Spleen (tissue), 7 donors: ENCODE results near the gene MT1H.
"Not testable (repeated sequence)": the region's sequence is repeated elsewhere in the genome, so short reads cannot be mapped to it uniquely, and the experiment has no call there.

Experiments
- CTCF ChIP-seq, 11 experiments: fragments of 200-600 bp in 7 of 11; fragments of 450-650 bp in 4 of 11; sonication (generic) in 4 of 11; IDR thresholded peaks in 8 of 11; conservative IDR thresholded peaks in 3 of 11; 1 replicate in 7 of 11; 2 replicates in 4 of 11; pipeline versions ENCODE4 v1.4.0 to v1.8.0; 2016 to 2021; ENCODE audit warnings: antibody characterized with exemption in 11 of 11, inconsistent platforms in 4 of 11, mild to moderate bottlenecking in 1 of 11
- POLR2A ChIP-seq, 3 donors: fragments of 450-650 bp; IDR thresholded peaks; one replicate each; pipeline ENCODE4 v1.5.1; 2017; ENCODE audit warnings: antibody characterized with exemption in 3 of 3, mild to moderate bottlenecking in 1 of 3
- POLR2AphosphoS5 ChIP-seq, 3 donors: sonication (generic); formaldehyde crosslinking; IDR thresholded peaks; one replicate each; pipeline ENCODE4 v1.5.1; 2017; ENCODE audit warnings: antibody characterized with exemption in 3 of 3
- donor health status: DM: no; HTN: no; CAD: no; lungs with moderate emphysema.
- donor health status: DM: no; HTN: no; CAD: no.
- donor health status: DM: no; HTN: no; CAD: no.

GRCh38 chr16:56717532-56717931 lies 47.9 kb downstream of the MT1H start:
- TF ChIP-seq POLR2A (IDR thresholded peaks at IDR 0.05); POLR2AphosphoS5 (IDR thresholded peaks at IDR 0.05); CTCF (IDR thresholded peaks at IDR 0.05 in 8 of 11, conservative IDR thresholded peaks at IDR 0.05 in 3 of 11): not testable (repeated sequence)
